ENCODE data around the gene ZNF341.
"Not testable (repeated sequence)": the region's sequence is repeated elsewhere in the genome, so short reads cannot be mapped to it uniquely, and the experiment has no call there.

ZNF341 gene

DNA sequence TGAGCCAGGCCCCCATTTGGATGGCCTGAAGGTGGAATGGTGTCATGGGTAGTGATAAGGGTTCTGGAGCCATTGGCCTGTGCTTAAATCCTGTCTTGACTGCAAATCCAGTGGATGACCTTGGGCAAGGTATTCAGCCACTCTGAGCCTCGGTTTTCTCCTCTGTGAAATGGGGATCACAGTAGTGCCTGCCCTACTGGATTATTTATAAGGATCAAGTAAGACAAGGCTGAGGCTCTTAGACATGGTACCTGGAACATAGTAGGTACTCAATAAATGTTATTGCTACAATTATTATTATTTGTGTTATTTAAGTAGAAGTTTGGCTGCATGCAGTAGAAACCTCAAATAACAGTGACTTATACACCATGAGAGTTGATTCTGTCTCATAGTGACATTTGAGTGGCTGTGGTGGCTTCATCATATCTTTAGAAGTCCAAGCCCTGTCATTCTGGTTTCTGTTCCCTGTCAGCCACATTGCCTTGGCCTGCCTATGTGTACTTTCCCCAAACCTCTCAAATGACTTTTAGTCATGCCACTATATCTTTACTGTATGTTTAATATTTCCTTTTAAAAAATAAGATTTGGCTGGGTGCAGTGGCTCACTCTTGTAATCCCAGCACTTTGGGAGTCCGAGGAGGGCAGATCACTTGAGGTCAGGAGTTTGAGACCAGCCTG, 41.8 kb downstream of the ZNF341 start:
- no peak for DNase-seq

DNA sequence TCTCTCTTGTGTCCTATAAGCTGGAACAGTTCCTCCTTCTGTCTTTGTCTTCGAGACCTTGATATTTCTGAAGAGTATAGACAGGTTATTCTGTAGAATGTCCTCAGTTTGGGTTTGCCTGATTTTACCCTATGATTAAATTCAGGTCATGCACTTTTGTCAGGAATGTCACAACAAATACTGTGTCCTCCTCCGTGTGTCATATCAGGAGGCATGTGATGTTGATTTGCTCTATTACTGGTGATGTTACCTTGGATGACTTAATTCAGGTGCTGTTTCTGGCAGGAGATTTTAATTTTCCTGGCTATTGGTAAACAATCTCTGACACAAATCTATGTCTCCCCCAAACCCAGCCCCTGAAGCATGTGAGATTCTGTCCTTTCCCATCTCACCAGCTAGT, 46.0 kb downstream of the ZNF341 start:
- DNase-seq, result no peak

DNA sequence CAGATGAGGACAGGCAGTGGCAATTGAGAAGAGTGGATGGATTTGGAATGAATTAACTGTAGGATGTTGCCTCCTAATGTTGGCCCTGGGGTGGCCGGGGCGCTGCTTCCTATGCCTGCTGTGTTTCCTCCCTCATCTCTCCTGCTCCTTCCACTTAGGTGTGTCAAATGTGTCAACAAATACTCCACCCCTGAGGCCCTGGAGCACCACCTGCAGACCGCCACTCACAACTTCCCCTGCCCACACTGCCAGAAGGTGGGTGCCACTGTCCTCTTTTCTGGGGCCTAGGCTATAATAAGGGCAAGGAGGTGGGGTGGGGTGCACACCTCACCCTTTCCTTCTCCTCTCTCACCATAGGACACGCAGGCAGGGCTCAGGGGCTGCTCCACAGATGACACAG, 49.3 kb downstream of the ZNF341 start:
- no peak for DNase-seq

GRCh38 chr20:33781945-33782344, 50.1 kb downstream of the ZNF341 start:
- no peak for DNase-seq

GRCh38 chr20:33783256-33783655, 51.5 kb downstream of the ZNF341 start:
- DNase-seq, result no peak

GRCh38 chr20:33783818-33784217, 52.0 kb downstream of the ZNF341 start:
- DNase-seq, result no peak

GRCh38 chr20:33784225-33784624, 52.4 kb downstream of the ZNF341 start:
- no peak for DNase-seq

DNA sequence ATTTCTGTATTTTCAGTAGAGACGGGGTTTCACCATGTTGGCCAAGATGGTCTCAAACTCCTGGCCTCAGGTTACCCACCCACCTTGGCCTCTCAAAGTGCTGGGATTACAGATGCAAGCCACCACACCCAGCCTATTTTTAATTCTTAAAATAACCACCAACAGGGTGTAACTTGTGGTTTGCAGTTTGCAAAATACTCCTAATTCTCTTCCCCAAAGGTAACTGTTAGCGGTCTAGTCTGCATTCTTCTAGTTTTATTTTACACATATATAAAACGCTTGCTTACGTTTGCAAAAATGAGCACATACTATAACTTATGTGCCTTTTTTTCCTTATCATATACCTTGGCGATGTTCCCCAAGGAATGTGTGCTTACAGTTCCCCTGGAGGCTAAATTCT, 53.7 kb downstream of the ZNF341 start:
- DNase-seq, result no peak

- no peak for DNase-seq
Observed at GRCh38 chr20:33787253-33787891, 55.6 kb downstream of the ZNF341 start.

DNA sequence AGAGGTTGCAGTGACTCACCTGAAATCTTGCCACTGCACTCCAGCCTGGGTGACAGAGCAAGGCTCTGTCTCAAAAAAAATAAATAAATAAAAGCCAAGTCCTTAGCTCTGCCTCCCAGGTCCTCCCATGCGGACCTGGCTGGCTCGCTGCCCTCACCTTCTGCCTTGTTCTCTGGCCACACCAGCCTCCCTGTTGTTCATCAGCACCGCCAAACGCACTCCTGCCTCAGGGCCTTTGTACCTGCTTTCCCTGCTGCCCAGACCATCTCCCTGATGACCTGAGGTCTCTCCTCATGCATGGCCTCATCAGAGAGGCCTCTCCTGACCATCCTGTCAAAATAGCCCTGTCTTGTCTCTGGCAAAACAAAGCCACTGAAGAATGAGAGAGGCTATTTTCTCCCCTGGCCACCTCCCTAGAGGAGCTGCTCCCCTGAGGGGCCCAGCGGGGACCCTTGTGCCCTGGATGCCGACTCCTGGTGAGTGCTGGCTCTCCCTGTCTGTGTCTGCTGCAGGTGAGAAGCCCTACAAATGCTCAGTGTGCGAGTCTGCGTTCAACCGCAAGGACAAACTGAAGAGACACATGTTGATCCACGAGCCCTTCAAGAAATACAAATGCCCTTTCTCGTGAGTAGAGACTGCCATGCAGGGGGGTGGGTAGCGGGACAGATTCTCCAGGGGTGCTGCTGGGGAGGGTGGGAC, 56.7 kb downstream of the ZNF341 start:
- no peak for DNase-seq

DNA sequence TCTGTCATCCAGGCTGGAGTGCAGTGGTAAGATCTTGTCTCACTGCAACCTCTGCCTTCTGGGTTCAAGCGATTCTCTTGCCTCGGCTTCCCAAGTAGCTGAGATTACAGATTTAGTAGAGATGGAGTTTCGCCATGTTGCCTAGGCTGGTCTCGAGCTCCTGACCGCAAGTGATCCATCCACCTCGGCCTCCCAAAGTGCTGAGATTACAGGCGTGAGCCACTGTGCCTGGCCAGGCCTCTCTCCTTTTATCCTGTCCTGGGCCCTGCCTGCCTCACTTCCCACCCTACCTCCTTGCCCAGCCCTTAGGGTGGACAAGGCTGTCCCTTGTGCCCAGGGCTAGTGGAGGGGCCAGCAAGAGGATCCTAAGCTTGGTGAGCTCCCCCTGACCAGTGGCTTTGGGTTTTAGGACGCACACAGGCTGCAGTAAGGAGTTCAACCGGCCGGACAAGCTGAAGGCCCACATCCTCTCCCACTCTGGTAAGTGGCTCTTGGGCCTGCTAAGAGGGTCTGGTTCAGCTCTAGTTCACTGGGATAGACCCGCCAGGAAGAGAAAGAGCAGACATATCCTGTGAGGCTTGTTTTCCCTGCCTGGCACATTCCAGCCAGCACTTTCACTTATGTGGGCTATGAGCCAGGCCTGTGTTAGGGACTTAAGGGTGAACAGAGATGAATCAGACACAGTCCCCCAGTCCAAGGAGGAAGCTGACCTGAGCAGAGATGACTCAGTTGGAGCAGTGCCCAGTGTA, 57.5 kb downstream of the ZNF341 start:
- peak; percentile 76 for DNase-seq

GRCh38 chr20:33789858-33790182, 58.0 kb downstream of the ZNF341 start:
- DNase-seq, result no peak

GRCh38 chr20:33790566-33790965, 58.8 kb downstream of the ZNF341 start:
- no peak for DNase-seq

- DNase-seq, result no peak
Observed at GRCh38 chr20:33791021-33791420, 59.2 kb downstream of the ZNF341 start.

DNA sequence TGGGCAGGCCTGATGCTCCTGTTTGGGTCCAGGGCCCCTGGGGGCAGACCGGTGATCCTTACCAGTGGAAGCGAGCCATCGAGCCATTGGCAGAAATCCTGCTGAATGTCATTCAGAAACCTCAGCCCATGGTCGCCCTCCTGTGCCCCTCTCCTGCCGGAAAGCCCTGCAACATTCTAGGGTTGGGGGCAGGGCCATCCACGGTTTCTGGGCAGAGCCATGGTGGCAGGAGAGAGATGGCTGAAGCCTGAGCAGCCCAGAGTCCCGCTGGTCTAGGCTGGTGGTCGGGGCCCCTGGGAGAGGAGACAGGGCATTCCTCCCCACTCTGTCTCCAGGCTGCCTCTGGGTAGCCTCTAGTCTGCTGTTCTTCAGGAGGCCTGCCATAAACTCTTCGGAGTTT, 59.7 kb downstream of the ZNF341 start:
- DNase-seq, result no peak

DNA sequence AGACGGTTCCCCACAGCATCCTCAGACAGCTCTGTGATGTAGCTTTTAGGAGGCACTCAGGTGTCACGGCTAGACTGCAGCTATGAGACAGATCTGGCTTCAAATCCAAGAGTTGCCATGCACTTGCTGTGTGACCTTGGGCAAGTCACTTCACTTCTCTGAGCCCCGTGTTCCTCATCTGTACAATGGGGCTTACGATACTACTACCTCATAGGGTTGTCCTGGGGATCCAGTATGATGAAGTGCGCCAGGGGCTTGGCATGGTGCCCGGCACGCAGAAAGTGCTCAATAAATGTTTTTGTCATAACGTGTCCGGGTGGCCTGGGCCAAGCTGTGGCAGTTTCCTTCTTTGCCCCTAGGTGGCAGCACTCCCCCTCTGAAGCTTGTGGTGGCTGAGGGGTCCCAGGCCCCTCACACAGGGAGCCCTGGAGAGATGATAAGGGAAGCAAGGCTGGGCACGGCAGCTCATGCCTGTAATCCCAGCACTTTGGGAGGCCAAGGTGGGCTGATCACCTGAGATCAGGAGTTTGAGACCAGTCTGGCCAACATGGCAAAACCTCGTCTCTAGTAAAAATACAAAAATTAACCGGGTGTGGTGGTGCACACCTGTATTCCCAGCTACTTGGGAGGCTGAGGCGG, 60.3 kb downstream of the ZNF341 start:
- DNase-seq, result no peak

- DNase-seq, result not testable (repeated sequence)
Observed at GRCh38 chr20:33792598-33792989, 60.8 kb downstream of the ZNF341 start.

DNA sequence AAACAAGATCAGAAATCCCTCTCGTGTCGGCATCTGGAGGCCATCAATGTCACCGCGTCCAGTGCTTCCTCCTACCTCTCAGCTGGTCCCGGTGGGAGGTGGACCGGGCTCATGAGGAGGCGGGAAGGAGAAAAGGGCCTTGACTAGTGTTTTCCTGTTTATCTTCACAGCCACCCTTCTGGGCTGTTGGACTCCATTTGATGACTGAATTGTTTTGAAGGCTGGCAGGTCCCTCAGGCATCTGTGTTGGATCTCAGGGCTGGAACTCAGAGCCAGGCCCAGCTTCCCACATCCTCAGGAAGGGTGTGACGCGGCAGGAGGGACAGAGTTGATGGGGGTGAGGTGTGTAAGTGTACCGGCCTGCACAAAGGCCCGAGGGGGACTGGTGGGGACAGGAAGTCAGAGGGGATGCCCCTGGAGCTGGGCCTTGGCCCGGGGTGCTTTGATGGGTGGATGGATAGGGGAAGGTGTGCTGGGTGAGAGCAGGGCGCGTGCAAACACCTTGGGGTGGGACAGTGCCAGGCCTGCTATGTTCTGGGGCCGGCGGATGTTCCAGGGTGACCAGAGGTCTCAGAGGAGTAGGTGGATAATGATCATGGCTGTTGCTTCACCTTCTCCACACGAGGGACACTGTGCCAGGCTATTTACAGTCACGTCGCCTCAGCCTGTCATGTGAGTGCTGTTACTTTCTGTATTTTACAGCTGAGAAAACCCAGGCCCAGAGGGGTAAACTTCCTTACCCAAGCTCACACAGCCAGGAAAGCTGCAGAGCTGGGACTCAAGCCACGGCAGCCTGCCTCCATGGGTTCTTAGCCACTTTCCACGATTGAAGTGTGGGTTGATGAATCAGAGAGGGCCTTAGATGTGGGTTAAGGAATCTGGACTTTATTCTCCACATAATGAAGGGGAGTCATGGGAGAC, 61.5 kb downstream of the ZNF341 start:
- DNase-seq, result no peak

DNA sequence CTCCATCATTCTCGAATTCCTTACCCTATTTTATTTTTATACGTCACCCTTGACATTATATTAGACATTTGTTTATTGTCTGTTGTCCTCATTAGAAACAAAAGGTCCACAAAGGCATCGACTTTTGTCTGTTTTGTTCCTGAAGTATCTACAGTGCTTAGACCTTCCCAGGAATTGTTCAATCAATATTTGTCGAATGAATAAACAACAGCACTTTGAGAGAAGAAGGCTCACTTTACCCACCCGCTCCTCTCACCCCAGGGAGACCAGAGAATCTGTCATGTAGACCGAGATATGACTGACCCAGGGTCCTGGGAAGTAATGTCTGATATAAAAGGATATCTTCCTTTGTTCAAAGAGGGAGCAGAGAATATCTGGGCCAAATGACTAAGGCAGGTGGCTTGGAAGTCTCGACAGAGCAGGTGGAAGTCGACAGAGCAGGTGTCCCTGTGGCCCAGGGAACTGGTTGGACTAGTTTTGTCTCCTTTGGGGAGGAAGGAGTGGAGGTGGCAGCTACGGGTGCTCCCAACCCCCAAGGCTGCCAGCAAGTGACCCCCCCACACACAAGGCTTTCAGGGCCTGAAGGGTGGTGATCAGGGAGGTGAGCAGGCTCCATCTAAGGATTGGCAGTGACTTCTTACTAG, 64.6 kb downstream of the ZNF341 start:
- no peak for DNase-seq

DNA sequence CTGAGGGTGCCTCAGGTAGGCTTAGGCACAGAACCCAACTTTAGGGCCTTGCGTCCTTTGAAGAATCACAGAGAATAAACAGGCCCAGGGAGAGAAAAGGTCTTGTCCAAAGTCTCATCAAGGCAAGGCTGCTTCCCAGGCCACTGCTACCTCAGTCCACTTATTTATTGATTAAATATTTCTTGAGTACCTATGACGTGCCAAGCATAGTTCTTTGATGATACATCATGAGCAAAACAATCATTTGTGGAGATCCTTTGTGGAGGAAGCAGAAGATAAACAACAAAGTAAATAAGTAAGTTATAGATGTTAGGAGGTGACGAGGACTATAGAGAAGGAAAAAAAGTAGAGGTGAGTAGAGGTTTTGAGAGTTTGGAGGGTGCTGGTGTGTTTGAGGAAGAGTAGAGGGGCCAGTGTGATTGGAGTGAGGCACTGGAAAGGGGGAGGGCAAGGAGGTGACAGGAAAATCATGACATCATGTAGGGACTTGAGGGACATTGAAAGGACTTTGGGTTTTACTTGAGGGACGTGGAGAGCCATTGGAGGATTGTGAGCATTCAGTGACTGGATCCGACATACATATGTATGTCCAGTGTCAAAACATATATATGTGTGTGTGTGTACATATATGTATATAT, 65.2 kb downstream of the ZNF341 start:
- DNase-seq, result no peak

- no peak for DNase-seq
Observed at GRCh38 chr20:33798444-33798843, 66.6 kb downstream of the ZNF341 start.

Data from amniotic stem cell (primary cell).